NCI-H128 (cell line): ENCODE data around the gene CBFA2T3.

Experiments
- DNase-seq: peaks from one replicate; lab custom pipeline; 2025; ENCODE audit not compliant: unreplicated experiment; lab: John Stamatoyannopoulos, UW

Gene CBFA2T3

DNA sequence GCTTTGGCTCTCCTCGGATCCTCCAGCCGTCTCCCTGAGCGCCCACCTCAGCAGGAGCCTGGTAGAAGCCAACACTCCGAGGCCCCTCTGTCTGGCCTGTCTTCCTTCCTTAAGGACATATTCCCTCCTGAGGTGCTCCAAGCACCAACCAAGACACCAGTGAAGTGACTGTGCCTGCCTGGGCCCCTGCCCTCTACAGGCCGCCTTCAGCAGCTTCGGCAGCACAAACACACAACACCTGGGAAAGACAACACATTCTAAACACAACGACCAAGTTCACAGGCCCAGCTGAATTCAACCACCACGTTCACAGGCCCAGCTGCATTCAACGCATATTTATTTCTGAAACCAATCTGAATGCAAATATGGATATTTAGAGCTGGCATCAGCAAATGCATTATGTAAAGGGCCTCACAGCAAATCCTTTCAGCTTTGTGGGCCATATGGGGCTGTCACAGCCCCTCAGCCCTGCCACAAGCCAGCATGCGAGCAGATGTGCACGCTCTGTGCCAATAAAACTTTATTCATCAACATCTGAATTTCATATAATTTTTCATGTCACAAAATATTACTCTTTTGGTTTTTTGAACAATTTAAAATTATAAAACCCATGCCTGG, 132.5 kb downstream of the CBFA2T3 start:
- no peak for DNase-seq

DNA sequence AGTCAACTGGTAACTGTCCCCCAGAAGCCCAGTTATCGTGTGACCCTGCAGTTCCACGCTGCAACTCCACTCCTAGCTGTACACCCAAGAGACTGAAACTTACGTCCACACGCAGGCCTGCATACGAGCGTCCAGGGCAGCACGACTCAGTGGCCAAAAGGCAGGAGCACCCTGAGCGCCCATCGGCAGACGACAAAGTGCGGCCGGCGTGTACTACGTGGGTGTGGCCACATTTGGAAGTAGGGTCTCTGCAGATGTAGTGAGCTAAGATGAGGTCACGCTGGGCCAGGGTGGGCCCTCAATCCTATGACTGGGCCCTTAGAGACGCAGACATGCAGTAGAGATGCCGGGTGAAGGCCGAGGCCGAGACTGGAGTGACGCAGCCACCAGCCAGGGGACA, 133.8 kb downstream of the CBFA2T3 start:
- no peak for DNase-seq

DNA sequence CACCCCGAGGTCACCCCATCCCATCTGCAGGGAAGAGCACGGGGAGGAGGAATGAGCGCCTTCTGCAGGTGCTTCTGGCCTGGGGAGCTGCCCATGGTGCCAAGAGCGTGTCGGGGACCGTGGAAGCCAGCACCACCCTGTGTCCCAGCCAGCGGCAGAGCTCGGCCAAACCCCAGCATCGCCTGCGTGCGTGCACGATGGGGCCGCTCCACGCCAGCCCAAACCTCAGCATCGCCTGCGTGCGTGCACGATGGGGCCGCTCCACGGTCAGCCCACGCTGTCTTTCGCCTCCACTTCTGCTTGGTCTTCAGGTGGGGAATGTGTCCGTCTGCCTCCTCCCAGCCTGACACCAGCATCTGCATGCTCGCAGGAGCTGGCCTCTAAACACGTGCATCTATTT, 134.2 kb downstream of the CBFA2T3 start:
- DNase-seq, result no peak

DNA sequence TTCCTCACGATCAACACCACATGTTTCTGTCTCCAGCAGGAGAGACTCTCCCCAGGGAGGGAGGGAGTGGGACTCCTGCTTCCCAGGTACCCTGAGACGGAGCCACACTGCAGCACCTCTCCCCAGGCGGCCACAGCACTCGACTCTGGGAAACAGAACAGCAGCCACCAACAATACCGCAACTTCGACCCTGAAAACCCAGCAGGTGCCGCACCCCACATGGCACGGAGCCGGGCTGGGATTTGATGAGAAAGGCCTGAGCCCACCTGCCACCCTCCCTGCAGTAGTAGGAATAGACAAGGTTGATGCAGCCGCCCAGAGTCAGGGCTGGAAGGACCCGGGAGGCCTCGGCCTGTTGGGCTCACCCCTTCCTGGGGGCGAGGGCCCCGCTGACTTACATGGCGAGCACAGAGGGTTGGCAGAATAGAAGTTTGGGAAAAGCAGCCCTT, 134.7 kb downstream of the CBFA2T3 start:
- DNase-seq, result no peak

DNA sequence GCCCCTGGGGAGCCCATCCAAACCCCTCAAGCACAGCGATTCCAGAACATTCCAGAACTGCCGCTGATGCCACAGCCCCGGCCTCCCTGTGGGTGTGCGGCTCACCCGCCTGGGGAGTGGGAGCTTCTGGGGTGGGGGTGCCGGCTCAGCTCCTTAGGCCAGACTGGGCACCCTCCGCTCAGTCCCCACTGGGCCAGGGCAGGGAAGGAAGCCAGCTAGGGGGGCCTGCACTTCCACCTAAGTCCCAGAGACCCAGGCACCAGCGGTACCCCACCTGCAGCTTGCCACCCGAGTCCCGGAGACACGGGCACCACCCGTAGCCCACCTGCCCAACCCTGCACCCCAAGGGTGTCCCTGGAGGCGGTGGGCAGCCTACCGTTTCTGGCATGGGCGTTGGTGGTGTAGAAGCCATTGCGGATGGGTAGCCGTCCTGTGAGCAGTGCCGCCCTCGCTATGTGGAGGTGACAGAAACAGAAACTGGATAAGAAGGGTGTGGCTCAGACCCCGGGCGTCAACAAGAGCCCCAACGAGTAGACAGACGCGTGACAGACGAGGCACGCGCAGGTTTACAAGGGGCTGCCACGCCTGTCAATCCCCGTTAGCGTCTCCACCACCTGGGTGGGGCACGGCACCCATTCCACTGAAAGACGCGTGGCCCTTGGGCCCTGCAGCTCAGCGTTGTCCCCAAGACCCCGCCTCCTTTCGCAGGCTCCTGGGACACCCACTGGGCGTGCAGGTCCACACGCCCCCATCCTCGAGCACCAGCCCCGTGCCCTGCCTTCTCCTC, 135.3 kb downstream of the CBFA2T3 start:
- DNase-seq, result no peak

DNA sequence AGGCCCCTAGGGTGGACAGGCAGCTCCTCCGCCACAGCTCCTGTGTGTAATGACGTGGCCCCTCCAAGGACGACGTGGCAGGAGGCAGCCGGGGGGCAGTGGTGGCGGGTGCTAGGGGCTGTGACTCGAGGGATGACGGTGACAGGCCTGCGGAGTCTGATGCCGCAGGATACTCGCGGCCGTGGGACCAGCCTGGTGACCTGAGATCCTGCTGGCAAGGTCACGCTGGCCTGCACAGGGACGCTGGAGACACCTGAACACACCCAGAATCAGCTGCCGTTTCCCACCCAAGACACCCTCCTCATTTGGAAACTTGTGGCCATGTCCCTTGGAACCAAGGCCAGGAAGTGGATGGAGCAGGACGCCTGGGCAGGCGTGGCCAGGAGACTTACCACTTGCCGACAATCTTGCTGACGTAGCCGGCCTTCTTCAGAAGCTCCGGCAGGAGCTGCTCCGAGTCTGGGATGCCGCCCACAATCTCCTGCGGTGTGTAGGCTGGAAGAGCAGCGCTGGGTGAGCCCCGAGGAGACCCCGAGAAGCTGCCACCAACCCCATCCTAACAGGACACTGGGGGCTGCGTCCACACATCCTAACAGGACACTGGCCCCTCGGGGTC, 136.3 kb downstream of the CBFA2T3 start:
- DNase-seq, result no peak

DNA sequence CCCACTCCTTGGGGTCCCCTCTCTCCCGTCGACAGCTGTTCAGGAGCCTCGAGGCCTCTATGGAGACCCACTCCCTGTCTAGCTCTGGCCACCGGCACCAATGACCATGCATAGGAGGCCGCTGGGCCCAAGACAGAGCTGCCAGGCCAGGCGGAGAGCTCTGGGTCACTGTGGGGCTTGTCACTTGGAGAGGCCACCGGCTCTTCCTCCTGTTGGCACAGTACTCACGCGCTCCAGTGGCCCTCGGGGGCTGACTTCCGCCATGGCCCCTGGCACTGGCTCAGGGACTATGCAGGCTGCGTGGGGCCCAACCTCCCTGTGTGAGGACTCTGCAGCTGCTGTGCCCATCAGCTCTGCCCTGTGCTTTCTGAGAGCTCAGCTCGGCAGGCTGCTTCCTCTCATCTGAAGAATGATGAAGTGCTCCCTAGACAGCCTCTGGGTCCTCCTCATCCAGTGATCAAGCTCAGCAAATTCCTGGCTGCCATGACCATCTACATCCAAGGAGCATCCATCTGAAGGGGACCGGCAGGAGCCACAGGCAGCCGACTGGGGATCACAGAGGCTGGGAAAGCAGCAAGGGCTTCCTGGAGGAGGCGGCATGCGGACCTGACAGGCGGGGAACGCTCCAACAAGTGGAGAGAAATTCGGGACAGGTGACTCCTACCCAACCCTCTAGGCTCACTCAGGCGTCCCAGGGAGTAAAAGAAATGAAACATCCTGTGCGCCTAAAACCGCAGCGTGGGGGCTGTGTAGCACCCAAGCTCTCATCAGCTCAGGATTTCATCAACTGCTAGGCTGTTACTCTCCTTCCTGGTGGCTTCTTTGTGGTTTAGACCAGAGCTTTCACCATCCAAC, 137.0 kb downstream of the CBFA2T3 start:
- DNase-seq, result no peak

DNA sequence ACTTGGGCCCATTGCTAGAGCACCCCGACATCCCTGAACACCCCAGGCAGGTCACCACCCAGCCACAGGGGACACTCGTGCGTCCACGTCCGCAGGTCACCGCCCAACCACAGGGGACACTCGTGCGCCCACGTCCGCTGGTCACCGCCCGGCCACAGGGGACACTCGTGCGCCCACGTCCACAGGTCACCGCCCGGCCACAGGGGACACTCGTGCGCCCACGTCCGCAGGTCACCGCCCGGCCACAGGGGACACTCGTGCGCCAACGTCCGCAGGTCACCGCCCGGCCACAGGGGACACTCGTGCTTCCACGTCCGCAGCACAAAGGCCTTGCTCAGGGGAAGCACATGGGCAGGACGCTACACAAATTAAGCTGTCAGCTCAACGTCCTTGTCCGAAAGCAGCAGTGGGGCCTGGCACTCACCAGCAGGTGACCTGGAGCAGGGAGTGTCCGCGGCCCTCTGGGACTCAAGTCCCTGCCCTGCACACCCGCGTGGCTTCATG, 137.9 kb downstream of the CBFA2T3 start:
- no peak for DNase-seq

DNA sequence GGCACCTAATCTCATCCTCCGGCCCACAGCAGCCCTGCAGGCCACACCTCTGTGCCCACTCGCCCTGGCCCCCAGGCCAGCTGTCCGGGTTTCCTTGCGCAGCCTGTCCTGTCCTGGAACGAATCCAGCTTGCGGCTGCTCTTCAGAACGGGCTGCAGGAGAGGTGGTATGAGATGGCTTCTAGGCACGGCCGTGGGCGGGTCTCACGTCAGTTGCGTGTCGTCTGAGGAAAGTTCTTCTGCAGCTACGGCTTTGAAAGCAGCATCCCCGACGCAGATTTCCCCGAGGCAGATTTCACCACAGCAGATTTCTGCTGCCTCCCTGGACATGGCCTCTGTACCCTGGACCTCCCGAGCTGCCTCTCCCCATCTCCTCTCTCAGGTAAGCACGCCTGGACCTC, 138.4 kb downstream of the CBFA2T3 start:
- DNase-seq, result no peak

DNA sequence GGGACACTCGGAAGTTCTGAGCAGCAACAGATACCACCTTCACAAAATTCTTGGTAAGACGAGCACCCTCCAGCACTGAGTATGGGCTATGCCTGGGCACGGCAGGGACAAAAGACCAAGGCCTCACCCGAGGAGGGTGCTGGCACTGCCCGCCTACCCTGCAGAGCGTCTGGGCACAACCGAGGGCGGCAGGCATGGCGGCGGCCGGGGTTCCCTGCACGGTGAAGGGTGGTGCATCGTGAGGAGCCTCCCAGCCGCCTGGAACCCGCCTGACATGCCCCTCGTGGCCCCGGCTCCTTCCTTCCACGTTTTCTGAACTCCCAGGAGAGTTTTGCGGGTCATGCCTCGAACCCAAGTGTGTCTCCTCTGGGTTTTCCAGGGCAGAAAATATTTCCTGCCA, 139.2 kb downstream of the CBFA2T3 start:
- DNase-seq, result no peak

DNA sequence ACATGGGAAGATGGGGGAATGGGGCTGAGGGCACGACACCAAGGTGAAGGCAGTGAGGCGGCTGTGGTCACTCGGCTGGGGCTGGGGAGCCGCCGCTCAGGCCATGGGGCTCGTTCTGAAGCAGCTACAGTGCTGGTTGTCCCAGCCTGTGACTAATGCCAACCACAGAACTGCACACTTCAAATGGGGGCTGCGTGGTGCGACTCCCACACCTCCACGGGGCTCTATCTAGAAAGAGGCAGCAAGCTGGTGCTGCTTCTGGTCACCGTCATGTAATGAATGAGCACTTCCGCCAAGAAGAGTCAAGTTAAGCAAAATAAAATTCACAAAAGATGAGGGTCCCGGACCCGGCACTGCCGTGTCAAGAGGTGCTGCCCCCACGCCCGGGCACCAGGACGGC, 140.2 kb downstream of the CBFA2T3 start:
- no peak for DNase-seq

DNA sequence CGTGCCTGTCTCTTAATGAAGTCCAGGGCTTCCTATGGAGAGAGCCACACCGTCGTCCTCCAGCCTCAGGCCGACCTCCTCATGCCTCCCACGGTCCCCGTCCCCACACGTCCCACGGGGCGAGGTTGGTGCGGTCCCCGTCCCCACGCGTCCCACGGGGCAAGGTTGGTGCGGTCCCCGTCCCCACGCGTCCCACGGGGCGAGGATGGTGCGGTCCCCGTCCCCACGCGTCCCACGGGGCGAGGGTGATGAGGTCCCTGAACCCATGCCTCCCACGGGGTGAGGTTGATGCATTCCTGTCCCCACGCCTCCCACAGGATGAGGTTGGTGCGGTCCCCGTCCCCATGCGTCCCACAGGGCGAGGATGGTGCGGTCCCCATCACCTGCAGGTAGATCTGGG, 141.2 kb downstream of the CBFA2T3 start:
- no peak for DNase-seq

DNA sequence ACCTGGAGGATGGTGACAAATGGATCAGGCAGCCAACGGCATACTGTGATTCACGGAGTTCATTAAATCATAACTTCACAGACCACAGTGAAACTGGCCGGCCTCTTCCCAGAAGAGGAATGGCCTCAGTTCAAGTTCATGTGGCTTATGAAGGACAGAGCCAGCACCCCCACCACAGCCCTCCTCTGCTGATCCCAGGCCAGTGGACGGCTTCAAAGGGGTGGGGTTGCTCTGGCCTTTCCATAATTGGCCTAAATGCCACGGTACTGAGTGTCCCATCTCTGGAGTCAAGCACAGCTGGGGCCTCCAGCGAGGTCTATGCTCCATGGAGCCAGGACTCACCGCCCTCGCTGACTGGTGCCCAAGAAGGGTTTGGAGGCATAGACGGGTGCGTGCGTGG, 141.6 kb downstream of the CBFA2T3 start:
- DNase-seq, result no peak

DNA sequence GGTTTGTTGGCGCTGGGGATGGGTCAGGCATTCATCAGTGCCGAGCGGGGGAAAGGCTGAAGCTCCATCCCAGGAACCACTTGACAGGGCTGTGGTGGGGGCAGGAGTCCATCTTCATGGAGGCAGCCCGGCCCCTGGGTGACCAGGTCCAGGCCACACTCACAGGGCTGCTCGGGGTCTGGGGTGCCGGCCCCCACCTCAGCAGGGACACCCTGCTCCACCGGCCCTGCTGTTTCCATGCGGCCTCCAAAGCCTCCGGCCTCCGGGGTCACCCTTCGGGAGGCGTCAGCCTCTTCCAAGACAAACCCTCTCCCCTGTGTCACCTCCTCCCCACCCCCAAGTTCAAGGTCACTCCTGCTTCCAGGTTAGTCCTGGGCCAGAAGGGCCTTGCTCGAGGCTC, 142.3 kb downstream of the CBFA2T3 start:
- DNase-seq, result no peak

DNA sequence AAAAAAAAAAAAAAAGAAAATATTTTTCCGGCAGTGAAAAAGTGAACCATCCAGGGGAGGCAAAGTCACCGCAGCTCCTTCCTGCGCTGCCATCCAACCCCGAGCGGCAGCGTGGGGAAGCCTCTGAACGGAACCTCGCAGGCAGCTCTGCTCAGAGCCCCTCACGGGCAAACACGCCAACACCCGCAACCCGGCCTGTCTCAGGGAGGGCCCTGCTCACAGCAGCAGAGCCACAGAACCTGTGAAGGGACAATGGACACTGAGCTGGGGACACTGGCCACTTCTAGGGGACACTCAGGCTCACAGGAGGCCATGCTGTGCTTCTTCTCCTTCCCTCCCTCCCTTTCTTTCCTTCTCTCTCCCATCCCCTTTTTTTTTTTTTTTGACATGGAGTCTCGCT, 143.9 kb downstream of the CBFA2T3 start:
- DNase-seq, result no peak

DNA sequence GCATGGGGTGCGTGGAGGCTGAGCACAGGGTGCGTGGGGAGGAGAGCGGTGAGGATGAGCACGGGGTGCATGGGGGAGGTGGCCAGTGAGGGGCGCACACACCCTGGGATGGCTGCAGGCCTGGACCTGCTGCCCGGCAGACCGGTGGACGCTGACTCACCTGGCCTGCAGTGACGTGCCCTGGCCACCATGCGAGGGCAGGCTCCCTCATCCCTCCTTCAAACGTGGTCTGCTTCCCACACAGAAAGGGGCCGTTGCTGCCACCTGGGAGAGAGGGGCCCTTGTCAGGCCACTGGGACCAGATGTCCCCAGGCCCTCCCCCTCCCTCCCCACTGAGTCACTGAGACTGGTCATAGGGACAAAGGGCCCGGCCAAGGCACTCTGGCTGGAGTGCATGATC, 145.2 kb downstream of the CBFA2T3 start:
- no peak for DNase-seq

DNA sequence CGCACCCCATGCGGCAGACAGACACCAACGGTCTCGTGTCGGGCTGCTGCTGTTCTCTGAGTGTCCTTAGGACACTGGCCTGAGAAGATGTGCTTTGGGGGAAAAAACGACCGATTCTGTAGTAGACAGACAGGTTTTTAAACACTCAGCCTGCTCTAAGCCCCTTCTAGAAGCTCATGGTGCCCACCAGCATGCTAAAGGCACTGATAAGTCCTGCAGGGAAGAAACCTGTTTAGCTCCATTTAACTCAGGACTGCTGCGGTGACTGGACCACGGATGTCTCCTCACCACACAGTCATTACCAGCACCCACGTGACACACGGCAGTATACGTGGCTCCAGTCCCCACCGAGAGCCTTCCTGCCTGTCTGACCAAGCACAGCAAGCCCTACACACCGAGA, 146.2 kb downstream of the CBFA2T3 start:
- no peak for DNase-seq

DNA sequence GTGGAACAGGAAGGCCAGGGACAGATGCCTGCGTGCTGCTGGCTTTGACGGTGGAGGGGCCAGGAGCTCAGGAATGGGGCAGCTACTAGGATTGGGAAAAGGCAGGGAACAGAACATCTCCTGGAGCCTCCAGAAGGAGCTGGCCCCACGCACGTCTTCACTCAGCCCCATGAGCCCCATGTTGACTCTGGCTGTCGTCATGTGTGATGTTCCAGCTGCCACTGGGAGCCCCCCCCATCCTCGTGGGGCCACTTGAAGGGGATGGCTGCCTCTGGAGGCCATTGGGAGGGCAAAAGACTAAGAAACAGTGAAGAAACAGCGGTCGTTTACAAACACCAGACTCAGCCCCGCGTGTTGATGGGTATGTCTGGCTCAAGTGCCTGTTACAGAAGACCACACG, 146.7 kb downstream of the CBFA2T3 start:
- DNase-seq, result no peak

DNA sequence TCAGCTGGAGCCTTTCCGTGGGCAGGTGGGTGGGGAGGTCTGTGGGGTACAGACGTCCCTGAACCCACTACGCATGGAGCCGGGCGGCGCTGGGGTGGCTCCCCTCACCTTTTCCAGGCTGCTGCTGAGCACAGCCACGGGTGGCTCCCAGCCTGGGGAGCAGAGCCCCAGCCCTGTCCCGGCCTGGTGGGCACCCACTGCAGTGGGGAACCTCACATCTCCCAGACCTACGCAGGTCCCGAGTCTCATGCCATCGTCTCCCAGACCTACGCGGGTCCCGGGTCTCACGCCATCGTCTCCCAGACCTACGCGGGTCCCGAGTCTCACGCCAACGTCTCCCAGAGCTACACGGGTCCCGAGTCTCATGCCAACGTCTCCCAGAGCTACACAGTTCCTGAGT, 148.3 kb downstream of the CBFA2T3 start:
- no peak for DNase-seq

DNA sequence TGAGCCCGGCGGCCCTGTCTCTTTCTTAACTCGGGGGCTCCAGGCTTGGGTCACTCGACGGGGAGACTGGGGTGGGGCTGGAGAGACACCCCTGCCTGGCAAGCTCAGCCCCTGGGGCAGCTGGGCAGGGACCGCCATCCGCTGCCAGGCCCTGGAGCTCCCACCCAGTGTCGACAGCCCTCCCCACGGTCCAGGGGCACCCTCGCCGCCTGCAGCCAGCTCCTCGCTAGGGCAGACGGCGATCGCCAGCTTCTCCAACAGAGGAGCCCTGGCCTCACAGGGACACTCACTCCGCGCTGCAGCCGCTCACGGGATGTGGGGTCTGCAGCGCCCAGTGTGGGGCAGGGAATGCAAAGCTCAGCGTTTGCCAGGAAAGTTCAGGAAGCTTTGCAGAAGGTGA, 149.3 kb downstream of the CBFA2T3 start:
- DNase-seq, result no peak
